HG03103 (cell line): Measurements from ENCODE around the gene GCGR.

Experiments used
- ATAC-seq: cut with Tn5 transposase; IDR thresholded peaks from one replicate; pipeline ENCODE4 v1.9.1; 2021; ENCODE audit warnings: low read depth; ENCODE audit not compliant: unreplicated experiment

Gene GCGR

DNA sequence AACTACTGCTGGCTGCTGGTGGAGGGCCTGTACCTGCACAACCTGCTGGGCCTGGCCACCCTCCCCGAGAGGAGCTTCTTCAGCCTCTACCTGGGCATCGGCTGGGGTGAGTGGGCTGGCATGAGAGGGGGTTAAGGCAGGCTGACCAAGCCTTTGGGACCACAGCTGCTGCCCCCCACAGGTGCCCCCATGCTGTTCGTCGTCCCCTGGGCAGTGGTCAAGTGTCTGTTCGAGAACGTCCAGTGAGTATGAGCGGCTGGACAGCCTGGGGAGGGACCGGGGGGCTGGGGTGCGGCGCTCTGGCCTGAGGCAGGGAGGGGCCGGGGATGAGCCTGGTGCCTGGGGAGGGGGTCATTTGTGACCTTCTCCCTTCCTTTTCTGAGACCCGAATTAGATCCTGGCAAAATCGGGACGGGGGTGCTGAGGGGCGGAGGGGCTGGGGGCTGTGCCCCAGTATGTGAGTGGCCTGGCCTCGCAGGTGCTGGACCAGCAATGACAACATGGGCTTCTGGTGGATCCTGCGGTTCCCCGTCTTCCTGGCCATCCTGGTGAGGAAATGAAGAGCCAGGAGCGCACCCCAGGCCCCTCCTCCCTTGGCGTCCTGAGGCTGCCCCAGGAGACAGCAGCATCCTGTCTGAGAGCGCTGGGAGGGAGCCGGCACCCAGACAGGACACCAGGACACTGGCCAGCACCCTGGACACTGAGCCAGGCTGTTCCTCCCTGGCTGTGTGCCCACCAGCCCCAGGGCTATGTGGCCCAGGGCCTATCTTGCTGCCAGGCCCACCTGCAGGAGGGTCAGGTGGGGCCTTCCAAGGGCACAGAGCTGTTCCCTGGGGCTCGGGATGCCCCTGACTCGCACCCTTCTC is 8.0 kb downstream of the GCGR start:
- ATAC-seq: no peak

DNA sequence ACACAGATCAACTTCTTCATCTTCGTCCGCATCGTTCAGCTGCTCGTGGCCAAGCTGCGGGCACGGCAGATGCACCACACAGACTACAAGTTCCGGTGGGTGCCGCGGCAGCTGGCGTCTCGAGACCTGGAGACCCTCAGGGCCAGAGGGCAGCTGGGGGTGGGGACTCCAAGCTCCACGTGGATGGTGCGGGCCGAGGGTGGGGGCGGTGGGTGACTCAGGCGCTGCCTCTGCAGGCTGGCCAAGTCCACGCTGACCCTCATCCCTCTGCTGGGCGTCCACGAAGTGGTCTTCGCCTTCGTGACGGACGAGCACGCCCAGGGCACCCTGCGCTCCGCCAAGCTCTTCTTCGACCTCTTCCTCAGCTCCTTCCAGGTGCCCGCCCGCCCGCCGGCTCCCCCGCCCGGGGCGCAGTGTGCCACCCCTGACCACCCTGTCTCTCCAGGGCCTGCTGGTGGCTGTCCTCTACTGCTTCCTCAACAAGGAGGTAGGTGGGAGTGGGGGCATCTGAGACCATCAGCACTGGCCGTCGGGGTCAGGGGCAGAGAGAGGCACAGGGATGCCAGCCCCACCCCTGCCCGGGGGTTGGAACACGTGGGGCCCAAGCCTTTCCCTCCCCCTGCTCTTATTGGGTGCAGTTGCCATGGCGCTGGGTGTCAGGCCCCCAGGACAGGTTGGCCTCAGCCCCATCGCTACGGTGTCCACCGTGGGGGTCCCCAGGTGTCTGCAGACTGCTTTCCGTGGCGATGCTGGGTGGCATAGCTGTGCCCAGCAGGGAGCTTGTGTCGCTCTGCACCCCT is 8.8 kb downstream of the GCGR start:
- no peak for ATAC-seq

DNA sequence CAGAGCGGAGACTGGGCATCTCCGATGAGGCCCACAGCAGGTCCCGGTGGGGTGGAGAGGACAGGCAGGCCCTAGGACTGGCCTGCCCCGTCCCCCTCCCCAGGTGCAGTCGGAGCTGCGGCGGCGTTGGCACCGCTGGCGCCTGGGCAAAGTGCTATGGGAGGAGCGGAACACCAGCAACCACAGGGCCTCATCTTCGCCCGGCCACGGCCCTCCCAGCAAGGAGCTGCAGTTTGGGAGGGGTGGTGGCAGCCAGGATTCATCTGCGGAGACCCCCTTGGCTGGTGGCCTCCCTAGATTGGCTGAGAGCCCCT is 9.4 kb downstream of the GCGR start:
- no peak for ATAC-seq

DNA sequence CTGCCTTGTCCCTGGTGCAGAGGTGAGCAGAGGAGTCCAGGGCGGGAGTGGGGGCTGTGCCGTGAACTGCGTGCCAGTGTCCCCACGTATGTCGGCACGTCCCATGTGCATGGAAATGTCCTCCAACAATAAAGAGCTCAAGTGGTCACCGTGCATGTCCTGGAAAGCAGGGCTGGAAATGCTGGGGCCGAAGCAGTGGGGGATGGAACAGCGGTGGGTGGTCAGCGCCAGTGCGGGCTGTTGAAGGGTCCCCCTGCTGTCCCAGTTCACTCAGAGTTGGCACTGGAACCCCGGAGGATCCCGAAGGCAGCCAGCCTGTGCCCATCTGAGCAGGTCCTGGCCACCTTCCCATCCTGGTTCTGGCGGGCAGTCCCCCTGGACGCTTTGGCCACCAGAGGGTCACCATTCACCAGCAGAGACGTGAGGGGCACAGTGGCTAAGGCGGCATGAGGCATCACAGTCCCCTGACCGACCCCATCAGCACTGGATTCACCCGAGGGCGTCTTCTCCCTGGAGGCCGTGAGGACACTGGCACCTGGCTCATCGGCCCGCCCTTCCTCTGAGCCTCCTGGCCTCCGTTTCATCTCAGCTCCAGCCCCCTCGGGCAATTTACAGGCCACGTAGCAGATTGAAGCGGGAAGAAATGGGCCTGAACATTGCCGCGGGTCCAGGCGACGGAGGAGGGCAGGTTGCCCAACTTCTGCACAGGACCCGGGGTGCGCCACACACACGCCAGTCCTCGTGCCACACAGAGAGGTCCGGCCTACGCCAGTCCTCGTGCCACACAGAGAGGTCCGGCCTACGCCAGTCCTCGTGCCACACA is 10.1 kb downstream of the GCGR start:
- ATAC-seq: no peak

DNA sequence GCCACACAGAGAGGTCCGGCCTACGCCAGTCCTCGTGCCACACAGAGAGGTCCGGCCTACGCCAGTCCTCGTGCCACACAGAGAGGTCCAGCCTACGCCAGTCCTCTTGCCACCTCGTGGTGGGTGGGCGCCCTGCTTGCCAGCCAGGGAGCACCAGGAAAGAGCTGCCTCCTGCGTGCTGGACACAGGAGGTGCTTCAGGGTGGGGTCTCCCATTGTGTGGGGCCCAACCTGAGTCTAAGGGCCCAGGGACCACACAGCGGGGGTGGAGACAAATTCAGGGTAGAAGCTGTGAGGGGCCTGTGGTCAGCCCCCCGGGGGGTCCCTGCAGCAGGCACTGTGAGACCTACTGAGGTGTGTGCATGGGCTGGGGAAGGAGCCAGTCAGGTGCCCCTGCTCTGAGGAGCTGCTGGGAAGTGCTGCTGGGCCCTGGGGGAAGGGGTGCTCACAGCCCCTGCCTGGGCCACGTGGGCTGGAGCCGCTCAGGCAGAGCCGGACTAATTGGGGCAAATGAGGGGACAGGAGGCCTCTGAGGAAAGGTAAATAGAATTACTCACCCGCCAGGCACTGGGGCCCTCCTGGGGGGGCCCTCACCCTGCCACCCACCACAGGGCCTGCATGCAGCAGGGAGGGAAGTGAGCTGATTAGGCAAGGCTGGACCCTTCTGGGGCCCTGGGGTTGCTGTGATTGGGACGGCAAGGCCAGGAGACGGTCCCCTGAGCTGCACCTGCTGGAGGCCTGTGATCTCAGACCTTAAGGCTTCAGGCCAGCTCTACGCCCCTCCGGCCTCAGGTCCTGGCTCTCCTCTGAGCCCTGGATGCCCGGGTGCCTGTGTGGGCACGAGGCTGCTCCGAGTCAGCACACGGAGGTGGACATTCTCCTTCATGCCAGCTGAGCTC is 11.0 kb downstream of the GCGR start:
- ATAC-seq: no peak

DNA sequence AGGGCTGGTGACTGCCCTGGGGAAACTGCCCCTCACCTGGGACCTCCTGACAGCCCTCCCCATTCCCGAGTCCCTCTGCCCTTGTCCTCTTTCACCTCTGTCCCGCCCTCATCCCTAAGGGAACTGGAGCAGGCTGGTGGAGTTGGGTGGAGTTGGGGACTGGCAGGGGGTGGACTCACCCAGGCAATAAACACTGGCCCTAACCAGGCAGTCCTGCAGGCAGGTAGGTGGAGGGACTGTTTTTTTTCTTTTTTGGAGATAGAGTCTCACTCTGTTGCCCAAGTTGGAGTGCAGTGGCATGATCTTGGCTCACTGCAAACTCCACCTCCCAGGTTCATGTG is 11.7 kb downstream of the GCGR start:
- ATAC-seq: no peak

DNA sequence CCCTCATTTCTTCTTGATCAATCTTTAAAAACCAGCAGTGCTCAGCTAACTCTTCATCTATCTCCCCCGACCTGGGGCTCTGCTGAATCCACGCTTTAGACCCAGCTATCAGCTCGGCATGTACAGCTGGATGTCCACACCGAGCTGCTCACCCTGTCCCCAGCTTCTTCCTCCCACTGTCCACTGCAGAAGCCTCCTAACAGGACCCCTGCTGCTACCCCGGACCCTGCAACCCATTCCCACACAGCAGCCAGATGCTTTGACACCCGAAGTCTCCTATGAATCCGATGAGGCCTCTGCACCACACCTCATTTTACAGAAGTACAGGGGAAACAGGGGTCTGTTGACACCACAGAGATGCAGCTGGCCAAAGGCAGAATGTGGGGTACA is 13.8 kb downstream of the GCGR start:
- no peak for ATAC-seq

DNA sequence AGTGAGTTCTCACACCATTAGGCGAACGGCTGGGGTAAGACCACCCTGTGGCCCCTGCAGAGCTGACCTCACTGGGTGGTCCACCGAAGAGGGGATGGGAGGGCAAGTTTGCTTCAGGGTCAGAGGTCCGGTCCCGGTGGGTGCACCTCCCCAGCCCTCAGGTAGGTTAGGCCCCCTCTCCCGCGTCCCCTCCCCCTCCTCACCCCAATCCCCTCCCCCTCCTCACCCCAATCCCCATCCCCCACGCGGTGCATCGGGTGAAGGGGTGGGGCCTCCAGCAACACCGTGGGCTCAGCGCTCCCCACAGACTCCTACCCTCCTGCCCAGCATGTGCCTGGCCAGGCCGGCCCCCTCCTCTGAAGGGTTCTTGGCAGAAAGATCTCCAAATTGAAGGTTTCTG is 15.8 kb downstream of the GCGR start:
- ATAC-seq: no peak

DNA sequence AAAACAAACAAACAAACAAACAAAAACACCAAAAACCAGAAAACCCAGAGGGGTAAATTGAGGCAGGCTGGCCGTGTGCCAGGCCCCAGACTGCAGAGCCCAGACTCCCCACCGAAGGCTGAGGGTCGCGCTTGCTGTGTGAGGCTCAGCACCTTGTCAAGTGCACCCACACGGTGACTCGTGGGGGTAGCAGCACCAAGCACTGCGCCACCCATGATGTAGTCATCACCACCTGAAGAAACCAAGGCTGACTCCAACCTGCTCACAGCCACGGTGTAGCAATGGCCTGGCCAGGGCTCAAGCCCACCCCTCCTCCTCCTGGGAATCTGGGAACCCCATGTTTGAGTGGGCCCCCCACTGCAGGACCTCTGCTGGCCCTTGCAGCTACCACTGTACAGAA is 17.2 kb downstream of the GCGR start:
- ATAC-seq: no peak

DNA sequence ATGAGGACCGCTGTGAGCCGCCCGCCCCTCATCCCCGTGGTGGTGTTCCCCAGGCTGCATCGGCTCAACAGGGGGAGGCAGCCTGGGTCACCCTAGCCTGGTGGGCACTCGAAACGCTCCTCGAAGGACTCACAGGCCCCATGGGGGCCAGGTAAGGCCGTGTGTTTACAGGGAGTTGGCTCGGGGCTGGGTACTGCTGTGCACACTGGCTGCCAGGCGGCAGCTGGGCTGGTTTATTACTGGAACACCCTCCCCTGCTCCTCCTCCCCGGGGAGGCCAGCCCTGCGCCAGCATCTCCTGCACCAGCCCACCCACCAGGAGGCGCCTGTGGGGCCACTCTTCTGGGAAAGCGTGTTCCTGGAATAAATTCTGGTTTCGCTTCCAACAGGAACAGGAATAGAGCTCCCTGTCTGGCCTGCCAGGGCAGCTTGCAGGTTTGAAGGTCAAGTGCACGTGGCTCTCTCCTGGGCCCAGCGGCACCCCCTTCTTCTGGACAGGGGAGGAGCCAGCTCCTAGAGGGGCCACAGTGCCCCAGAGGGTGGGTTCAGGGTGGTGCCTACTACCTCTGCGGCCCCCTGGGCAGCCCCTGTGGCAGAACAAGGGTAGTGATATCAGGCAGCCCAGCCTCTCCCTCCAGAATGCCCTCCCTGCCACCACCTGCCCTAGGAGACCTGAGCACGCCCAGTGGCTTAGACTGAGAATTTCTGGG is 17.8 kb downstream of the GCGR start:
- ATAC-seq: no peak

DNA sequence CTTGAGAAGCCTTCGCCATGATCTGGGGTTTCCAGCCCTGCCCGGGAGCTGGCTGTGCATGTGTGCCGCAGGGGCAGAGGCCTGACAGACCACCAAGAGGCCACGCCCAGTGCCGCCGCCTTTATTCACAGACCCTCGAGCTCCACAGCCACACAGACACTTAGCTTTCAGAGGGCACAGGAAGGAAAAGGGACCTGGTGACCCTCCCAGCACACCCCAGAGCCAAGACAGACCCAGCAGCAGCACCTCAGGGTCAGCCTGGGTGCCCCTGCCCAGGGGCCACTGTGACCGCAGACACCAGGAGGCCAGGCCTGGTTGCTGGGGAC is 18.3 kb downstream of the GCGR start:
- no peak for ATAC-seq

DNA sequence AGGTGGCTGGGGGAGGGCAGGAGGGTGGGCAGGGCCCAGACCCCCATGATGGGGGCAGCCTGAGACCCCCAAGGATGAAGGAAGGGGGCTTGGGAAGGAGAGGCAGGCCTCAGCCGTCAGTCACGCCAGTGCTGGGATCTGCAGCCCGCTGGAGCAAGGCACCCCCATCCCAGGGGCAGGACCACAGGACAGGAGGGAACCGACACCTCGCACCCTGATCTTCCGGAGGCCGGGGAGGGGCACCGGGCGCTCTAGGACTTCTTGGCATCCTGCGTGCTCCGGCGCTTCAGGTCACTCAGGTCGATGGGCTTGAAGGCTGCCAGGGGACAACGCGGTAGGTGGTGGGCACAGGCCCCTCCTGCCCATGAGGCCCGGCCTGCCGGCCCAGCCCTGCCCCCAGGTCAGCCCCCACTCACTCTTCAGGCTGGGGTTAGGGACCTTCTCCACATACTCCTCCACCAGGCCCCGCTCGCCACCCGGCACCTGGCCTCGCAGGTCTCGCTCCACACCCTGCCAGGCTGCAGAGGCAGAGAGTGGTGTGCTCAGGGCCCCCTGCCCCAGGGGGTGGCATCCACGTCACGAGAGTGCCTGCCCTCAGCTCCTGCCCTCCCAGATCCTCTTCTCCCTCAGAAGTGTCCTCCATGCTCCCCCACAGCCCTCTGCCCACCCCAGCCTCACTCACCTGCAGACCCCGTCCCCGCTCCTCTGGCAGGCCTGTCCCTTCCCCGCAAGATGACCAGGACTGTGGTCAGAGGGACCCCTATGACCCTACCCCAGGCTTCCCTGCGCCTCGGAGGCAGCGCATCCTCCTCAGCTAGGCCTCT is 19.3 kb downstream of the GCGR start:
- ATAC-seq: no peak

DNA sequence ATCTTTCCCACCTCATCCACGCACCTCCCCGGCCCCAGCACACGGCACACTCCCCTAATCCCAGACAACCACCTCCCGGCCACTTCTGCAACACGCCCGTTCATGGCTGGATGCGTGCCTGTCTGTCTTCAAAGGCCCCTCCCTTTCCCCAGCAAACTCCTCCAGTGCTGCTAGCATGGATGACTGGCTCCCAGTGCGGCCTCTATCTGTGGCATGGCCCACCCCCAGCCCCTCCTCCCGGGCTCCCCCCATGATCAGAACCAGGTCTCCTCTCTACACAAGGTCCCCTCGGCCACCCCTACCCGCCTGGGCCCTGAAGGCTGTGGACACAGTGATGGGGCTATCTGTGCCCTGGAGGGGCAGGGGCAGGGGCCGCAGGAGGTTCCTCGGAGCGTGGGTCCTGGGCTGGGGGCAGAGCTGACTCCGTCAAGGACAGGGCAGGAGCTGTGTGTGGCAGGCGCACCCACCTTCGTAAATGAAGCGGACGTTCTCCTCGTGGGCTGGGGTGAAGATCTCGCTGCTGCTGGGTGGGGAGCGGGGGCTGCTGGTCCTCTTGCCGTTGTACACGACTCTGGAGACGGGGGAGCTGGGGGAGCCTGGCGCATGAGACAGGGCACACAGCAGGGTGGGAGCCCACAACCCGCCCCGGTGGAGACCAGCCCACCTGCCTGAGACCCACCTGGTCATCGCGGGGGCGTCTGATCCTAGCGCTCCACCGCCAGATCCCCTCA is 20.0 kb downstream of the GCGR start:
- ATAC-seq: no peak

DNA sequence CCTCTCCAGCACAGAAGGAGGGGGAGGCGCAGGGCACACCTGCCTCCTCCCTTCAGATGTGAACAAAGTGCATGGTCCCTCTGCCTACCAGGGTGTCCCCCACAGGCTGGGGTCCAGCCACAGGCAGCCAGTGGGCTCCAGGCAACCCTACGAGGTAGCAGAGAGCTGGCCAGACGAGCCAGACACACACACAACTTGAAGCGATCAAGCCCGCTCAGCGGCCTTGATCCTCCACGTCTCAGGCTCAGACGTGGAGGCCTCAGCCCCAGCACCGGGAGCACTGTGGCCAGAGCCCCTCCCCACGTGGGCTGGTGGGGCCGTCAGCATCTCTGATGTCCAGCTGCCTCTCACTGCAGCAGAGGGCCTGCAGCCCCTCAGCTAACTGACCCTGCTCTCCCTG is 20.6 kb downstream of the GCGR start:
- ATAC-seq: no peak

DNA sequence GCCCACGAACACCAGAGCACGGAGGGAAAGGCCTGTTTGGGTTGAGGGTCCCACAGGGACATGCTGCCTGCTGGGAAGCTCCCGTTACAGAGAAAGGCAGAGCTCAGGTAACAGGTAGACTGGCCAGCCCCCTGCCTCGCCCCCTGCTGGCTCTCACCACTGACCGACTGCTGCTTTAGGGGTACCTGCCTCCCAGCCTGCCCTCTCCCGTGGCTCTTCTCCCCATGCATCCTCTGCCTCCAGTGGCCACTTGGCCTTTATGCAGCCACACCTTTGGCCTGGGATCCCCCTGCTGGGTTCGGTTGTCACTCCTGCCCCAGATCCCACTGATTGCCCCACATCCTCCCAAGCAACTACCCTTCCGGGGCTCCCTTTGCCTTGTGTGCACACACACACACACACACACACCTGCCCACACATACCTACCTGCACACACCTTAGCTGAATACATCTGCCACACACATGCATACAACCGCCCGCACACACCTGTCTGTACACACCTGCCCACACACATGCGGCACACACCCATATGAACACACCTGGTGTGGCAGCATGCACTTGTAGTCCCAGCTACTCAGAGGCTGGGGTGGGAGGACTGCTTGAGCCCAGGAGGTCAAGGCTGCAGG is 22.0 kb downstream of the GCGR start:
- ATAC-seq: no peak

DNA sequence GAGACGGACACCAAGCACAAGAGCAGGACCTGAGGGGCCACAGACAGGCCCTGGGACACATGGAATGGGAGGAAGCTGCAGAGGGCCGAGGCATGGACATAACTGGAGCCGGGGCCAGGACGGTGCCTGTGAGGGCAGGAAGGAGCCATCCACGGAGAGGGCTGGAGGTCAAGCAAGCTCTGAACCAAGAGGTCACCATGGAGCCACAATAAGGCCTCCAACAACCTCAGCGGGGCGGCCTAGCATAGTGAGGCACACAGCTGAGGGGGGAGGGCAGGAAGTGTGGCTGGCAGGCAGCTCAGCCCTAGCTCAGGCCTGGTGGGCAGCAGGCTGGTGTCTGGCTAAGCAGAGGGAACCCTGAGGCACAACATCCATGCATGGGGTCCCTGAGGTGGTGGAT is 24.7 kb downstream of the GCGR start:
- ATAC-seq: no peak

DNA sequence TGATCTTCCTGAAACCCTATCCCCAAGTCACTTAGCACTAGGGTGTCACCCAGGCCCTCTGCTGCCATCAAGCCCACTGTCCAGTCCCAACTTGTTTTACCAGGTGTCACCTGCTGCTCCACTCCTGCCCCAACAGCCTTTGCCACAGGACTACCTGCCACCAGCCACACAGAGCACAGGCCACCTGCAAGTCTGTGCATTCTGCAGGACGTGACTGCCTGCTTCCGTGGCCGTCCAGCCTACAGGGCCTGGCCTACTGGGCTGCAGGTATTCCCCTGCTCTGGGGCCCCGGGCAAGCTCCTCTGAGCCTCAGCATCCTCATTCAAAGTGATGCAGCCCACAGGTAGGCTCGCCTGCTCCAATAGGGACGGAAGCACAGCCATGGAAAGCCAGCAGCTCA is 25.9 kb downstream of the GCGR start:
- ATAC-seq: no peak

DNA sequence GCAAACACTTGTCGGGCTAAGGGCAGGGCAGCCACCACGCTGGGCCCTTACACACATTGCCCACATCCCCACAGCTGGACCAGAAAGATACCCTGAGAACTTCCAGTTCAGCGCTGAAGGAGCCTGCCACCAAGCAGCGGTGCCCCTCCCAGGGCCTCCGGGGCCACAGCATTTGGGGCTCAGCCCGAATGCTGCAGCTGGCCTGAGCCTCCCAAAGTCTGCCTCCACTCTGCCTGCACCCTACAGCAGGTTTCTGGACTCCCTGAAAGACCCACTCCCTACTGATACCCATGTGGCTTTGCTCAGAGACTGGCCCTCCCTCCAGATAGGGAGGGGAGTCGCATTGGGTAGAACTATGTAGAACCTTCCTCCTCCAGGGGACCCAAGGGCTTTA is 27.6 kb downstream of the GCGR start:
- no peak for ATAC-seq
